Activated CD4-positive, alpha-beta memory T cell treated with anti-CD3 and anti-CD28 coated beads, Interleukin-2, amount 10 ng/mL, durations not matched to agents 7 days and 5 days (primary cell): ENCODE results near the gene SHKBP1. TPM values are rescaled to one million over a fixed set of nuclear protein-coding genes. Genes with fewer than 3 reads are reported as not detected.

Source experiments
- CTCF ChIA-PET: fragments of 350-600 bp; sonication (Branson Sonifier 250); formaldehyde crosslinking; loops from one replicate; lab custom pipeline; 2021; ENCODE audit warnings: antibody characterized with exemption, inconsistent platforms; lab: Charles Lee
- POLR2A ChIA-PET: fragments of 350-600 bp; sonication (Branson Sonifier 250); formaldehyde crosslinking; loops from one replicate; lab custom pipeline; 2021; ENCODE audit warnings: antibody characterized with exemption; lab: Charles Lee
- DNase-seq: peaks from one replicate; pipeline ENCODE4 v3.0.0-alpha.2; 2020
- H3K27ac Mint-ChIP-seq: one replicate; pipeline ENCODE4 v1.8.0; 2021; ENCODE audit warnings: mild to moderate bottlenecking, mixed read lengths
- H3K27me3 Mint-ChIP-seq: one replicate; pipeline ENCODE4 v1.8.0; 2021; ENCODE audit warnings: mixed read lengths
- H3K36me3 Mint-ChIP-seq: one replicate; pipeline ENCODE4 v1.8.0; 2021; ENCODE audit warnings: low read depth, mixed read lengths
- H3K4me1 Mint-ChIP-seq: one replicate; pipeline ENCODE4 v1.8.0; 2021; ENCODE audit warnings: mixed read lengths
- H3K4me3 Mint-ChIP-seq: one replicate; pipeline ENCODE4 v1.8.0; 2021; ENCODE audit warnings: mild to moderate bottlenecking, mixed read lengths
- H3K9me3 Mint-ChIP-seq: one replicate; pipeline ENCODE4 v1.8.0; 2021; ENCODE audit warnings: mixed read lengths
- total RNA-seq, 2 experiments: library from RNA; stranded (reverse); gene quantifications; one replicate each; pipeline ENCODE4 v1.2.3, GENCODE V29; 2021

Gene SHKBP1
- total RNA-seq, 2 experiments from 2014 or later, result 139 to 150 TPM

DNA sequence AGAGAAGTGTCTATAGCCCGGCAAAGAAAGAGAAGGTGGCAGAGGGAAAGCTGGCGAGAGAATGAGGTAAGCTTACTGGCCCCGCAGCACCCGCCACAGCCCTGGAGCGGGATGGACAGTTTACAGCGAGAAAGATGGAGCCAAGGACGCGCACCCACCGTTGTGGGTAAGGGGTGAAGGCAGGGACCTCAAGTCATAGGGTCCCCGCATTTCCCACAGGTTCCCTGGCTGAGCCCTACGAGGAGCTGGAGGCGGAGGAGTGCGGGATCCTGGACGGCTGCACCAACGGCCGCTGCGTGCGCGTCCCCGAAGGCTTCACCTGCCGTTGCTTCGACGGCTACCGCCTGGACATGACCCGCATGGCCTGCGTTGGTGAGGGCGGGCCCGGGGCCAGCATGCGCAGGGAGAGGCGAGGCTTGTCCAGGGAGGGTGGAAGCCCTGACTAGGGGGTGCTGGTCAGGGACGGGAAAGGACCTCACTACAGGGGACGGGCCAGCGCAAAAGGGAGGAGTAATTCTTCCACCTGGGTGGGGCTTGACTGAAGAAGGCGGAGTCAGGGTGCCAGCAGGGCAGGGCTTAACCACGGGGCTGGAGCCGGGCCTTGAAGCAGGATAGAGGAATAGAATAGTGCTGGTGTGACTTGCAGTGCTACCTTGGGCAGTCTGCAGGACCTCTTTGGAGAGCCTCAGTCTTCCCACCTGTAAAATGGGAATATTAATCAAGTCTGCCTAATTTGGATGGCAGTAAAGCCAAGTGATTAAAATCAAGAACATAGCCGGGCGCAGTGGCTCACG, 51.0 kb downstream of the SHKBP1 start:
- no peak overlapping the region for H3K4me3 Mint-ChIP-seq
- peaks cover 29% of the 10 kb centered on the region for H3K36me3 Mint-ChIP-seq
- ChIA-PET POLR2A (interaction anchor here (0.6 to 1.0 kb wide), 2 partner anchors 14 to 15 kb away, joined by 3 read pairs; no protein-coding TSS in a partner anchor), CTCF (no interaction called here)
- H3K9me3 Mint-ChIP-seq, result no peaks in the 10 kb centered on the region
- DNase-seq, result no peak
- peaks cover 11% of the 10 kb centered on the region for H3K4me1 Mint-ChIP-seq
- no peak overlapping the region for H3K27ac Mint-ChIP-seq
- no peaks in the 10 kb centered on the region for H3K27me3 Mint-ChIP-seq

DNA sequence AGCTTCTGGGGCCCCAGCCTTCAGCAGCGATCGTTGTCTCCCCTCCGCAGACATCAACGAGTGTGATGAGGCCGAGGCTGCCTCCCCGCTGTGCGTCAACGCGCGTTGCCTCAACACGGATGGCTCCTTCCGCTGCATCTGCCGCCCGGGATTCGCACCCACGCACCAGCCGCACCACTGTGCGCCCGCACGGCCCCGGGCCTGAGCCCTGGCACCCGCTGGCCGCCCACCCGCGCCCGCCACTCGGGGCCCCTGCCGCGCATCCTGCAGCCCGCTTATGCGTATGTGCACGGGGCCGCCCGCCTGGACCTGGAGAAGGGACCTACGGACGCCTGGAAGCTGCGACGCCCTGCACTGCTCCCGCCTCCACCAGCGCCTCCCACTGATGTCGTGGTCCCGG, 52.7 kb downstream of the SHKBP1 start:
- H3K27ac Mint-ChIP-seq, result no peak overlapping the region
- no peak overlapping the region for H3K4me3 Mint-ChIP-seq
- H3K27me3 Mint-ChIP-seq, result peaks cover under 1% of the 10 kb centered on the region
- H3K4me1 Mint-ChIP-seq, result peaks cover 12% of the 10 kb centered on the region
- ChIA-PET CTCF (no interaction called here), POLR2A (no interaction called here)
- H3K36me3 Mint-ChIP-seq, result peaks cover 17% of the 10 kb centered on the region
- no peak for DNase-seq
- H3K9me3 Mint-ChIP-seq, result no peaks in the 10 kb centered on the region

DNA sequence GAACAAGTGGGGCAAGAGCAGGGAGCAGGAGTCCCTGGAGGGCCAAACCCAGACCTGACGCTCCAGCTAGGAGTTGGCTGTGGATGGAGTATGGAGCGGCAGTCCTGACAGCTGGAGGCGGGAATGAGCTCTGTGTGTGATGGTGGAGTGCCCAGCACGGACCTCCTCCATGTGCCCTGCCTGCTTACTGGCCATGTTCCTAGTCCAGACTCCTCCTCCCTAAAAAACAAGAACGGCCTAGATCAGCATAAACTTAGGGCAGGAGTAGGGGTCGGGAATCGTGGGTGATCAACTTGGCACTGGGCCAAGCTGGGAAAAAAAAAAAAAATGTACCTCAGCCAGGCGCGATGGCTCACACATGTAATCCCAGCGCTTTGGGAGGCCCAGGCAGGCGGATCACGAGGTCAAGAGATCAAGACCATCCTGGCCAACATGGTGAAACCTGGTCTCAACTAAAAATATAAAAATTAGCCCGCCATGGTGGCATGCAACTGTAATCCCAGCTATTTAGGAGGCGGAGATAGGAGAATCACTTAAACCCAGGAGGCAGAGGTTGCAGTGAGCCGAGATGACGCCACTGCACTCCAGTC, 54.0 kb downstream of the SHKBP1 start:
- Mint-ChIP-seq H3K27me3 (peaks cover 7% of the 10 kb centered on the region), H3K4me3 (no peak overlapping the region), H3K36me3 (peaks cover 10% of the 10 kb centered on the region), H3K27ac (no peak overlapping the region), H3K9me3 (no peaks in the 10 kb centered on the region), H3K4me1 (peaks cover 9% of the 10 kb centered on the region)
- ChIA-PET CTCF (interaction anchor here (0.7 kb wide), 1 partner anchor 1770 kb away, joined by 3 read pairs; no protein-coding TSS in a partner anchor), POLR2A (no interaction called here)
- no peak for DNase-seq

DNA sequence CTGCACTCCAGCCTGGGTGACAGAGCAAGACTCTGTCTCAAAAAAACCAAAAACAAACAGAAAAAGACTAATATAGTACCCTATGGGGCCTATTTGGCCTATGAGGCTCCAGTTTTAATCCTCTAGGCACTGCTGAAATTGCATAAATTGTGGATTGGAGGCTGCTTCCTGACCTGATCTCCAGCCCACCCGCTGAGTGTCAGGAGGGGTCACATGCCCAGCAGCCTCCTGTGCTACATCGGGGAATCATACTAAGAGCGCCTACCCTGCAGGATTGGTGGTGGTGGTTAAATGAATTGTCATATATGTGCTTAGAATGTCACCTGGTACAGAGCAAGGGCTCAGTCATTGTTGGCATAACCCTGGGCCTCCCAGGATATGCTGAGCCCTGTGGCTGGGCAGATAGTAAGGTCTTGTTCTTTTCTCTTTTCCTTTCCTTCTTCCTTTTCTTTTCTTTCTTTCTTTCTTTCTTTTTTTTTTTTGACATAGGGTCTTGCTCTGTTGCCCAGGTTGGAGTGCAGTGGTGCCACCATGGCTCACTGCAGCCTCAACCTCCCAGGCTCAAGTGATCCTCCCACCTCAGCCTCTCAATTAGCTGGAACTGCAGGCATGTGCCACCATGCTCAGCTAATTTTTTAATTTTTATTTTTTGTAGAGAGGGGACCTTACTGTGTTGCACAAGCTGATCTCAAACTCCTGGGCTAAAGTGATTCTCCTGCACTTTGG, 55.8 kb downstream of the SHKBP1 start:
- POLR2A ChIA-PET, result no interaction called here

DNA sequence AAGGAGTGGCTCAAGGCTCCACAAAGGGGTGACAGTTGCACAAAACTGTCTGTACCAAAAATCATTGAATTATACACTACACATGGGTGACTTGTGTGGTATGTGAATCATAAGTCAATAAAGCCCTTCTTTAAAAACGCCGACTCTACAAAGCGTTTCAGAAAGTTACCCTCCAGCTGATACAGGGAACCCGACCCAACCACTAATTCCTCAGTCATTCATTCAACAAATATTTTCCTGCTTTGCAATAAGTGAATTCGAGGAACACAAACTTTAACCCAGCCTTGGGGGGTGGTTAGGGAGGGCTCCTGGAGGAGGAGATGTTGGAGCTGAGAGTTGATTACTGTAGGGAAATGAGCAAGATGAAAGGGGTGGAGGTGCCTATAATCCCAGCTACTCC, 56.5 kb downstream of the SHKBP1 start:
- peaks cover 4% of the 10 kb centered on the region for H3K36me3 Mint-ChIP-seq
- ChIA-PET POLR2A (no interaction called here), CTCF (interaction anchor here (0.8 to 4.4 kb wide), 5 partner anchors 10 to 328 kb away, joined by 3 to 65 read pairs (median 17); no protein-coding TSS in a partner anchor)
- no peak overlapping the region for H3K27ac Mint-ChIP-seq
- H3K27me3 Mint-ChIP-seq, result peaks cover 7% of the 10 kb centered on the region
- H3K4me1 Mint-ChIP-seq, result peaks cover 9% of the 10 kb centered on the region
- H3K4me3 Mint-ChIP-seq, result no peak overlapping the region
- no peaks in the 10 kb centered on the region for H3K9me3 Mint-ChIP-seq
- no peak for DNase-seq

More for the DNA sequence above, 55.8 kb downstream of the SHKBP1 start:
- Mint-ChIP-seq H3K9me3 (no peaks in the 10 kb centered on the region), H3K27me3 (peaks cover 7% of the 10 kb centered on the region), H3K4me1 (peaks cover 9% of the 10 kb centered on the region), H3K4me3 (no peak overlapping the region), H3K27ac (no peak overlapping the region), H3K36me3 (peaks cover 6% of the 10 kb centered on the region)
- CTCF ChIA-PET, result interaction anchor here (0.8 to 4.4 kb wide), 5 partner anchors 9 to 212 kb away, joined by 3 to 65 read pairs (median 4); no protein-coding TSS in a partner anchor
- no peak for DNase-seq

DNA sequence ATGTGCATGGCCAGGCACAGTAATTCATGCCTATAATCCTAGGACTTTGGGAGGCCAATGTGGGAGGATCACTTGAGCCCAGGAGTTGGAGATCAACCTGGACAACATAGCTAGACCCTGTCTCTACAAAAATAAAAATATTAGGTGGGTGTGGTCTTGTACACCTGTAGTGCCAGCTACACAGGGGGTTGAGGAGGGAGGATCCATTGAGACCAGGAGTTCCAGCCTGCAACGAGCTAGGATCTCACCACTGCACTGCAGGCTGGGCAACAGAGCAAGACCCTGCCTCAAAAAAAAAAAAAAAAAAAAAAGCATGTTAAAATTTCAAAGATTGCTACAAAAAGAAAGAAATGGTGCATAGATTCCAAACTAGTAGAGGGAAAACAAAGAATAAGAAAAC, 61.7 kb downstream of the SHKBP1 start:
- no peaks in the 10 kb centered on the region for H3K36me3 Mint-ChIP-seq
- peaks cover 7% of the 10 kb centered on the region for H3K27me3 Mint-ChIP-seq
- no peak overlapping the region for H3K27ac Mint-ChIP-seq
- ChIA-PET CTCF (interaction anchor here (0.7 to 1.3 kb wide), 2 partner anchors 97 to 333 kb away, joined by 3 to 5 read pairs; no protein-coding TSS in a partner anchor), POLR2A (no interaction called here)
- no peak overlapping the region for H3K4me3 Mint-ChIP-seq
- H3K9me3 Mint-ChIP-seq, result no peaks in the 10 kb centered on the region
- DNase-seq, result no peak
- peaks cover 7% of the 10 kb centered on the region for H3K4me1 Mint-ChIP-seq

DNA sequence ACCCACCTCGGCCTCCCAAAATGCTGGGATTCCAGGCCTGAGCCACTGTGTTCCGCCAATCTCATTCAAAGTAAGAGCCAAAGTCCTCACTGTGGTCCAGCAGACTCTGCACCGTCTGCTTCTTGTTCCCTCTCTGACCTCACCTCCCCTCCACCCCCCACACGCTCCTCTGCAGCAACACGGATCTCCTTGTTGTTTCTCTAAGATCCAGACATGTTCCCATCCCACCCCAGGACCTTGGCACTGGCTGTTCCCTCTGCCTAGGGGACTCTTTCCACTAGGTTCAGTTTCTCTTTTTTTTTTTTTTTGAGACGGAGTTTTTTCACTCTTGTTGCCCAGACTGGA, 62.9 kb downstream of the SHKBP1 start:
- Mint-ChIP-seq H3K27ac (no peak overlapping the region), H3K4me3 (no peak overlapping the region), H3K9me3 (no peaks in the 10 kb centered on the region), H3K27me3 (peaks cover 4% of the 10 kb centered on the region), H3K36me3 (no peaks in the 10 kb centered on the region), H3K4me1 (peaks cover 1% of the 10 kb centered on the region)
- POLR2A ChIA-PET, result no interaction called here
- CTCF ChIA-PET, result no interaction called here
- DNase-seq, result no peak

DNA sequence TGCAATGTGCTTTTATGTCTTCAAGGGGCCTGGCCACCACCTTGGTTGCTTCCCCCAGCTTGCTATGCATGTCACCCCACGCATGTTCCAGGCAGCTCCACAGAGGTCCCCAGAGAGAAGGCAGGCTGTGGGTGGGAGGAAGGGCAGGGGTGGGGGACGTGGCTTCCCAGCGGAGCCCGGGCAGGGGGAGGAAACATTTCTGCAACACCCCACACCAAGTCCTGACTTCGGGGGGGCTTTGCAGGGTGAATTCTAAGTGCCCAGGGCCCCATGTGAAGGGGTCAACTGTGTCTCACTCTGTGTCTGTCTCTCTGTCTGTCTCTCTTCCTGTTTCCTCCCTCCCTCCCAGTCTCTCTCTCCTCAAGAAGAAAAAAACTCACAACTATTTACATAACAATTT, 64.1 kb downstream of the SHKBP1 start:
- ChIA-PET CTCF (interaction anchor here (0.6 kb wide), 1 partner anchor 462 kb away, joined by 4 read pairs; no protein-coding TSS in a partner anchor), POLR2A (no interaction called here)
- H3K4me3 Mint-ChIP-seq, result no peak overlapping the region
- no peaks in the 10 kb centered on the region for H3K36me3 Mint-ChIP-seq
- H3K4me1 Mint-ChIP-seq, result peaks cover 1% of the 10 kb centered on the region
- no peaks in the 10 kb centered on the region for H3K9me3 Mint-ChIP-seq
- no peak overlapping the region for H3K27ac Mint-ChIP-seq
- peaks cover 1% of the 10 kb centered on the region for H3K27me3 Mint-ChIP-seq
- DNase-seq, result no peak

Other genes starting within 250 kb of the SHKBP1 start
- gene C19orf47, start 228.5 kb upstream of the SHKBP1 start, total RNA-seq, result 10 to 100 TPM; 19.0 to 20.5 TPM
- 100 to 1,000 TPM in 1 of 2 experiments, 10 to 100 TPM in 1; 92.4 to 100 TPM for gene PLD3, start 228.2 kb upstream of the SHKBP1 start, total RNA-seq
- gene HIPK4, start 186.7 kb upstream of the SHKBP1 start, total RNA-seq, result under 1 TPM; 0.10 TPM
- gene PRX, start 163.5 kb upstream of the SHKBP1 start, total RNA-seq, result 1 to 10 TPM; 1.1 to 1.5 TPM
- gene SERTAD1, start 150.9 kb upstream of the SHKBP1 start, total RNA-seq, result 10 to 100 TPM; 10.6 to 10.7 TPM
- gene SERTAD3, start 132.5 kb upstream of the SHKBP1 start, total RNA-seq, result 10 to 100 TPM; 18.0 to 20.3 TPM
- 10 to 100 TPM; 20.1 to 20.5 TPM for gene BLVRB, start 111.1 kb upstream of the SHKBP1 start, total RNA-seq
- 1 to 10 TPM in 1 of 2 experiments, under 1 TPM in 1; 0.60 to 1.3 TPM for gene SPTBN4, start 109.9 kb upstream of the SHKBP1 start, total RNA-seq
- gene LTBP4, start 24.5 kb downstream of the SHKBP1 start, total RNA-seq, result 100 to 1,000 TPM; 121 to 122 TPM
- gene NUMBL, start 113.8 kb downstream of the SHKBP1 start, total RNA-seq, result 1 to 10 TPM; 4.8 to 5.8 TPM
- 10 to 100 TPM; 32.5 to 37.7 TPM for gene COQ8B, start 140.0 kb downstream of the SHKBP1 start, total RNA-seq
- gene ITPKC, start 140.2 kb downstream of the SHKBP1 start, total RNA-seq, result 1 to 10 TPM; 6.6 to 6.8 TPM
- 10 to 100 TPM; 18.1 to 18.8 TPM for gene ACTMAP, start 173.6 kb downstream of the SHKBP1 start, total RNA-seq
- 100 to 1,000 TPM; 145 to 151 TPM for gene SNRPA, start 174.3 kb downstream of the SHKBP1 start, total RNA-seq
- gene MIA, start 198.6 kb downstream of the SHKBP1 start, total RNA-seq, result not detected
- gene RAB4B, start 201.4 kb downstream of the SHKBP1 start, total RNA-seq, result 10 to 100 TPM; 65.7 to 68.3 TPM
- 100 to 1,000 TPM; 127 to 128 TPM for gene EGLN2, start 222.3 kb downstream of the SHKBP1 start, total RNA-seq